HL-60 (cell line): ENCODE results near the gene PRKCD.

ENCODE experiments used
- DNase-seq, 2 experiments: peaks; one replicate each; pipeline ENCODE4 v3.0.0-alpha.2; 2010 to 2020; ENCODE audit warnings: low read depth in 1 of 2, low spot score in 1 of 2
- H3K27ac ChIP-seq: fragments of 250-450 bp; sonication (Bioruptor Pico); replicated peaks from 2 replicates; pipeline ENCODE4 v1.5.1; 2020; ENCODE audit warnings: mild to moderate bottlenecking, moderate library complexity
- H3K27me3 ChIP-seq: fragments of 250-450 bp; sonication (Bioruptor Pico); 2 replicates; pipeline ENCODE4 v1.5.1; 2021; ENCODE audit warnings: mild to moderate bottlenecking, moderate library complexity; ENCODE audit not compliant: insufficient read depth, poor library complexity, severe bottlenecking
- H3K4me3 ChIP-seq: replicated peaks from 2 replicates; pipeline ENCODE4 v1.5.1; 2011; ENCODE audit warnings: mild to moderate bottlenecking, control low read depth, low read length; ENCODE audit not compliant: insufficient read depth
- GABPA ChIP-seq: IDR thresholded peaks from 2 replicates; pipeline ENCODE4 v1.6.1; 2012; ENCODE audit warnings: low read depth
- POLR2AphosphoS5 ChIP-seq: IDR thresholded peaks from 2 replicates; pipeline ENCODE4 v1.6.1; 2012; ENCODE audit warnings: low read depth
- SPI1 ChIP-seq: IDR thresholded peaks from 2 replicates; pipeline ENCODE4 v1.6.1; 2012; ENCODE audit warnings: low read depth, mild to moderate bottlenecking, borderline replicate concordance
- TF ChIP-seq, protein P1 (sequence below): IDR thresholded peaks from one replicate; pipeline ENCODE4 v1.5.1; 2011; ENCODE audit warnings: low read length, control low read depth, inconsistent platforms; ENCODE audit not compliant: insufficient read depth
- TF ChIP-seq, protein P2 (sequence below): IDR thresholded peaks from 2 replicates; pipeline ENCODE4 v1.6.1; 2012; ENCODE audit warnings: low read depth; ENCODE audit not compliant: insufficient replicate concordance

PRKCD gene

DNA sequence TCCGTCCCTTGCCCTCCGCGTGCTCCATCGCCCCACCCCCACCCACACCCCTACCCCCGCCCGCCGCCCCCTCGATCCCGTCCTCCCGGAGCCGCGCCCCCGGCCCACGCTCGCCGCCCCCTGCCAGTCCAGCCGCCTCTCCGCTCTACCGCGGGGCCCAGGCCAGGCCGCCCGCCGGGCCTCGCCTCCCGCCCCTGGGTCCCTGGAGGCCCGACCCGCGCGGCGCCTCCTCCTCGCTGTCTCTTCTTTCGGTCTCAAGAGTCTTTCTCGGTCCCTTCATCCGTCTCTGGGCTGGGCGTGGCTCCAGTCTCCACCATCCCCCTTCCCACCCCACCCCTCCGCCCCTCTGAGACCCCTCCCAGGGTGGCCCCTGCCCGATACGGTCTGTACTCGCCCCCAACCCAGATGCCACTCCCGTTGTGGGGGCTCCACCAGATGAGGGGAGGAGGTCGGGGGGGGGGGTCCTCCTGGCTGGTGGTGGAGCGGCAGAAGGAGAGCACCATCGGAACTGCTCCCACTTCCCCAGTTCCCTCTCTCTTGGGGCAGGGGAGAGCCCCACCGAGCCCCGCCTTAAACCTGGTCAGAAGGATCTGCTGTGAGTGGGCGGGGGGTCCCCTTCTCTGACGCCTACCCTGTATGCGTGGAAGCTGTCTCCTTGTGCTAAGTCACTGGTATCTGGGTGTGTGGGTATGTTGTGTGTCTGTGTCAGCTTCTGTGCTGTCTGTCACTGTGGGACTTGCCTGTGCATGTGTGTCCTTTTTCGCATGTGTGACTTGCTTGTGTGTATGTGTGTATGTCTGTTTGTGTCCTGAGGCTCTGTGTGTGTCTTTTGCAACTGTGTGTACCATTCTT is 1.0 kb downstream of the PRKCD start:
- TF ChIP-seq, protein P1, sequence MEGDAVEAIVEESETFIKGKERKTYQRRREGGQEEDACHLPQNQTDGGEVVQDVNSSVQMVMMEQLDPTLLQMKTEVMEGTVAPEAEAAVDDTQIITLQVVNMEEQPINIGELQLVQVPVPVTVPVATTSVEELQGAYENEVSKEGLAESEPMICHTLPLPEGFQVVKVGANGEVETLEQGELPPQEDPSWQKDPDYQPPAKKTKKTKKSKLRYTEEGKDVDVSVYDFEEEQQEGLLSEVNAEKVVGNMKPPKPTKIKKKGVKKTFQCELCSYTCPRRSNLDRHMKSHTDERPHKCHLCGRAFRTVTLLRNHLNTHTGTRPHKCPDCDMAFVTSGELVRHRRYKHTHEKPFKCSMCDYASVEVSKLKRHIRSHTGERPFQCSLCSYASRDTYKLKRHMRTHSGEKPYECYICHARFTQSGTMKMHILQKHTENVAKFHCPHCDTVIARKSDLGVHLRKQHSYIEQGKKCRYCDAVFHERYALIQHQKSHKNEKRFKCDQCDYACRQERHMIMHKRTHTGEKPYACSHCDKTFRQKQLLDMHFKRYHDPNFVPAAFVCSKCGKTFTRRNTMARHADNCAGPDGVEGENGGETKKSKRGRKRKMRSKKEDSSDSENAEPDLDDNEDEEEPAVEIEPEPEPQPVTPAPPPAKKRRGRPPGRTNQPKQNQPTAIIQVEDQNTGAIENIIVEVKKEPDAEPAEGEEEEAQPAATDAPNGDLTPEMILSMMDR = no peak
- no peak for TF ChIP-seq POLR2AphosphoS5
- peak; percentile 88 for TF ChIP-seq SPI1
- H3K27ac ChIP-seq = peak overlapping the region; percentile 96
- H3K4me3 ChIP-seq = peak overlapping the region; percentile 82
- no peaks in the 10 kb centered on the region for H3K27me3 ChIP-seq
- peak in 1 of 2 experiments; percentile 65 for DNase-seq

DNA sequence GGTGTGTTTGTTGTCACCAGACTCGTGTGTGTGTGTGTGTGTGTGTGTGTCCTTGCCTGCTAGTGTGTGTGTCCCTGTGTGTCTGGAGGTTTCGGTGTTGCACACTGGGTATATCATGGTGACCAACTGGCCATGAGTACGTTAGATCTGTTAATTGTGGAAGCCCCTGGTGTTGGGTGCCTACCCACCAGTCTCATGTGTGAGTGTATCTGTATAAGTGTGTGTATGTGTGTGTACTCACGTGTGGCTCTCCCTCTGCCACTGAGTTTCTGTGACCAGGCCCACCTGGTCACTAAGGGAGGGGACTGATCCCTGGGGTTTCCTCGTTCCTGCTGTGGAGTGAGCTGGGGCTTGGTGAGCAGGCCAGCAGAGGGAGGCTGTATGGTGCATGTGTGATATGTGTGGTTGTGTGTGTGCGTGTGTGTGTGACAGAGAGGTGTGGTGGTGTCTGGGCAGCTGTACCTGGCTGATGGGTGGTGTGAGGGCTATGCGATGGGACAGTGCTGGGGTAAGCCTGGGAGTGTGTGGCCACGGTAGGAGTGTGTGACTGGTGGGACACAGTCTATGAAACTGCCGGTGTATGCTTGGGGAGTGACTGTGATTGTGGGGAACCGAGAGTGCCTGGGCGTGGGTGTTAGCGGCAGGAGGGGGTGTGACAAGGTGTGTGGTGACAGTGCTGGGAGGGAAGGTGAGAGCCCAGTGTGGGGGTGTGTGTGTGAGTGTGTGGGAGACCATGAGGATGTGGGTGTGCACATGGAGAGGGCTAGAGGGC is 1.8 kb downstream of the PRKCD start:
- TF ChIP-seq, protein P1 = no peak
- TF ChIP-seq, protein P2, sequence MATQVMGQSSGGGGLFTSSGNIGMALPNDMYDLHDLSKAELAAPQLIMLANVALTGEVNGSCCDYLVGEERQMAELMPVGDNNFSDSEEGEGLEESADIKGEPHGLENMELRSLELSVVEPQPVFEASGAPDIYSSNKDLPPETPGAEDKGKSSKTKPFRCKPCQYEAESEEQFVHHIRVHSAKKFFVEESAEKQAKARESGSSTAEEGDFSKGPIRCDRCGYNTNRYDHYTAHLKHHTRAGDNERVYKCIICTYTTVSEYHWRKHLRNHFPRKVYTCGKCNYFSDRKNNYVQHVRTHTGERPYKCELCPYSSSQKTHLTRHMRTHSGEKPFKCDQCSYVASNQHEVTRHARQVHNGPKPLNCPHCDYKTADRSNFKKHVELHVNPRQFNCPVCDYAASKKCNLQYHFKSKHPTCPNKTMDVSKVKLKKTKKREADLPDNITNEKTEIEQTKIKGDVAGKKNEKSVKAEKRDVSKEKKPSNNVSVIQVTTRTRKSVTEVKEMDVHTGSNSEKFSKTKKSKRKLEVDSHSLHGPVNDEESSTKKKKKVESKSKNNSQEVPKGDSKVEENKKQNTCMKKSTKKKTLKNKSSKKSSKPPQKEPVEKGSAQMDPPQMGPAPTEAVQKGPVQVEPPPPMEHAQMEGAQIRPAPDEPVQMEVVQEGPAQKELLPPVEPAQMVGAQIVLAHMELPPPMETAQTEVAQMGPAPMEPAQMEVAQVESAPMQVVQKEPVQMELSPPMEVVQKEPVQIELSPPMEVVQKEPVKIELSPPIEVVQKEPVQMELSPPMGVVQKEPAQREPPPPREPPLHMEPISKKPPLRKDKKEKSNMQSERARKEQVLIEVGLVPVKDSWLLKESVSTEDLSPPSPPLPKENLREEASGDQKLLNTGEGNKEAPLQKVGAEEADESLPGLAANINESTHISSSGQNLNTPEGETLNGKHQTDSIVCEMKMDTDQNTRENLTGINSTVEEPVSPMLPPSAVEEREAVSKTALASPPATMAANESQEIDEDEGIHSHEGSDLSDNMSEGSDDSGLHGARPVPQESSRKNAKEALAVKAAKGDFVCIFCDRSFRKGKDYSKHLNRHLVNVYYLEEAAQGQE = no peak
- TF ChIP-seq GABPA (no peak), SPI1 (no peak), POLR2AphosphoS5 (0 out of 2 replicates have a peak, but pooled peaks have one; percentile 17)
- Histone ChIP-seq H3K27ac (peak overlapping the region; percentile 59), H3K4me3 (peak overlapping the region; percentile 82), H3K27me3 (no peaks in the 10 kb centered on the region)
- no peak for DNase-seq

DNA sequence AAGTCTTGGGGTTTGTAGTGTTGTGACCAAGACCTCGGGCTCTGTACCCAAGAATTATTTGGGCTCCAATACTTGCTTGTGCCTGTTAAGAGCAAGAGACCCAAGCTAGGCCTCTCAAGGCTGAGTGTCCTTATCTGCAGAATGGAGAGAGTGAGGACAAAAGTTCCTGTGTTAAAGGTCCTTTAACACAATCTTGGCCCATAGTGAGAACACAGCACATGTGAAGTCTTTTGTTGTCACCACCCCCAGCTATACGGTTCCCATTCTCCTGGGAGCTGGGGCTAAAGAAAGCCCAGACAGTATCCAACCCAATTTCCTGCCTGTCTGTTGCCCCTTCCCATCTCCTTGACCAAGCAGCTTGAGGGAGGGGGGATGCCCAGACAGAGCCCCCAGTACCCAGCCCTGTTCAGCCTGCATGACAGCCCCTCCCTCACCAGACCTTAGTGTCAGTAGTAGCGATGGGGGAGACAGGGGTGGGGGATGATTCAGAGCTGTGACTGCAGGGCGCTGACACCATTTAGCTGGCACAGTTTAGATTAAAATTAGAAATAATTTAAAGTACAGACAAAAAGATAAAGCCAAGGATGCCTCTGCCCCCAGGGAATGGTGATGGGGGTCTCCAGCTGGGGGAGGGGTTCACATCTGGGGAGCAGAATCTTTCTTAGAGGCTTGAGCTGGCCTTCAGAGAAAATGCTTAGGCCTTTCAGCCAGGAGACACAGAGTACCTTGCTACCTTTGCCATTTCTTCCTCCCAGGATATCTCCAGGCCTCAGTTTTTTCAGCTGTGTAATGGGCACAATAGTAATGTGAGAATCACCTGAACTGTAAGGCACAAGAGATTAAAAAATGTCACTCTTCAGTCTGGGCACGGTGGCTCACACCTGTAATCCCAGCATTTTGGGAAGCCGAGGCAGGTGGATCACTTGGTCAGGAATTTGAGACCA is 2.7 kb downstream of the PRKCD start:
- Histone ChIP-seq H3K27me3 (no peaks in the 10 kb centered on the region), H3K4me3 (peak overlapping the region; percentile 82), H3K27ac (peak overlapping the region; percentile 59)
- TF ChIP-seq, protein P1 = no peak
- TF ChIP-seq POLR2AphosphoS5 (no peak), GABPA (no peak), SPI1 (no peak)
- TF ChIP-seq, protein P2 = no peak
- DNase-seq = no peak
